ENCODE measurements around the gene SGCA.

DNA sequence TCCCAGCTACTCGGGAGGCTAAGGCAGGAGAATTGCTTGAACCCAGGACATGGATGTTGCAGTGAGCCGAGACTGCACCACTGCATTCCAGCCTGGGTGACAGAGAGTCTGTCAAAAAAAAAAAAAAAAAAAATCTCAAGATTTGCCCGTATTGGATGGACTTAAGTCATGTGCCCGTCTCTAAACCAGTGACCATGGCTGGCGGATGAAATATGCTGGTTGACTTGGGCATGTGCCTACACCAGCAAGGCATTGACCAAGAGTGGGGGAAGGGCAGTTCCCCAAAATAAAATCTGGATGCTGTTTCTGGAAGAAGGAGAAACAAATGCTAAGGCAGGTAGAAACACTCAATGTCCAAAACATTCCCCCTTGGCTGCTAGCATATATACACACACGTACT lies 57.1 kb downstream of the SGCA start:
- TF ChIP-seq, protein P1, sequence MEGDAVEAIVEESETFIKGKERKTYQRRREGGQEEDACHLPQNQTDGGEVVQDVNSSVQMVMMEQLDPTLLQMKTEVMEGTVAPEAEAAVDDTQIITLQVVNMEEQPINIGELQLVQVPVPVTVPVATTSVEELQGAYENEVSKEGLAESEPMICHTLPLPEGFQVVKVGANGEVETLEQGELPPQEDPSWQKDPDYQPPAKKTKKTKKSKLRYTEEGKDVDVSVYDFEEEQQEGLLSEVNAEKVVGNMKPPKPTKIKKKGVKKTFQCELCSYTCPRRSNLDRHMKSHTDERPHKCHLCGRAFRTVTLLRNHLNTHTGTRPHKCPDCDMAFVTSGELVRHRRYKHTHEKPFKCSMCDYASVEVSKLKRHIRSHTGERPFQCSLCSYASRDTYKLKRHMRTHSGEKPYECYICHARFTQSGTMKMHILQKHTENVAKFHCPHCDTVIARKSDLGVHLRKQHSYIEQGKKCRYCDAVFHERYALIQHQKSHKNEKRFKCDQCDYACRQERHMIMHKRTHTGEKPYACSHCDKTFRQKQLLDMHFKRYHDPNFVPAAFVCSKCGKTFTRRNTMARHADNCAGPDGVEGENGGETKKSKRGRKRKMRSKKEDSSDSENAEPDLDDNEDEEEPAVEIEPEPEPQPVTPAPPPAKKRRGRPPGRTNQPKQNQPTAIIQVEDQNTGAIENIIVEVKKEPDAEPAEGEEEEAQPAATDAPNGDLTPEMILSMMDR (IDR thresholded peaks at IDR 0.05; ENCODE audit: borderline replicate concordance, extremely low read depth, low read length, poor library complexity, severe bottlenecking) = no peak
- TF ChIP-seq EZH2 (IDR thresholded peaks at IDR 0.05; ENCODE audit: borderline replicate concordance, low read depth, low read length, severe bottlenecking) = no peak
